RWPE1 (cell line): ENCODE results near the gene CCDC17.

Experiments
- CTCF ChIA-PET: fragments of 350-600 bp; sonication (Branson Sonifier 250); formaldehyde crosslinking; extraction: SDS; loops from one replicate; lab custom pipeline; 2021; lab: Yijun Ruan, JAX
- POLR2A ChIA-PET: fragments of 400-600 bp; formaldehyde crosslinking; extraction: SDS; loops from one replicate; lab custom pipeline; 2020; ENCODE audit warnings: antibody characterized with exemption; ENCODE audit not compliant: low non-redundant PET; lab: Yijun Ruan, JAX
- DNase-seq: peaks from one replicate; pipeline ENCODE4 v3.0.0; 2012; ENCODE audit warnings: low spot score
- H3K27ac ChIP-seq: fragments of 450-650 bp; 2 replicates; pipeline ENCODE4 v1.5.1; 2017
- CTCF ChIP-seq: fragments of 450-650 bp; conservative IDR thresholded peaks from 2 replicates; pipeline ENCODE4 v1.5.1; 2017; ENCODE audit warnings: low read depth, mild to moderate bottlenecking

Gene CCDC17

GRCh38 chr1:45660336-45660735 is 36.5 kb upstream of the CCDC17 start:
- no peak overlapping the region for H3K27ac ChIP-seq
- ChIA-PET POLR2A (no interaction called here), CTCF (no interaction called here)
- no peak for TF ChIP-seq CTCF
- DNase-seq = no peak

GRCh38 chr1:45659222-45659621 is 35.4 kb upstream of the CCDC17 start:
- ChIA-PET CTCF (interaction anchor here (0.5 kb wide), 1 partner anchor 21 kb away, joined by 3 read pairs; no protein-coding TSS in a partner anchor), POLR2A (no interaction called here)

DNA sequence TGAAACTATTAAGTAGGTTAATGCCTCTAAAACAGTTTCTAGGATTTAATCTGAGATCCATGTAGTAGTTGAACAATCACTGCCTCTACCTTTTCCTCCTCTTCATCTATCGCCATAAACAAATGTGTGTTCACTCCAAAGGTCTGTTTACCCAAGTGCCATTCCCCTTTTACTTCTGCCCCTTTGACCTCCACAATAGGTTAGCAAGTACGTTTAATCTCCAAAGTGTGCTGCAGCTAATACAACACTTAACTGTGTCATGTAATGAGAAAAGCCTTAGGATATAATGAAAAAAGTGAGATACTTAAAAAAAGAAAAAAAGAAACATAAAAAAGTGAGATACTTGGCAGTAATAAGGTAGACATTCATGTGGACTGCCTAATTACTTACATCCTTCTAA is 34.3 kb upstream of the CCDC17 start:
- DNase-seq = no peak
- ChIA-PET CTCF (no interaction called here), POLR2A (interaction anchor here (0.6 kb wide), 1 partner anchor 116 kb away, joined by 5 read pairs; no protein-coding TSS in a partner anchor)
- no peak for TF ChIP-seq CTCF
- H3K27ac ChIP-seq = no peak overlapping the region

More at GRCh38 chr1:45659222-45659621, 35.4 kb upstream of the CCDC17 start:
- no peak overlapping the region for H3K27ac ChIP-seq
- no peak for TF ChIP-seq CTCF
- DNase-seq = no peak

DNA sequence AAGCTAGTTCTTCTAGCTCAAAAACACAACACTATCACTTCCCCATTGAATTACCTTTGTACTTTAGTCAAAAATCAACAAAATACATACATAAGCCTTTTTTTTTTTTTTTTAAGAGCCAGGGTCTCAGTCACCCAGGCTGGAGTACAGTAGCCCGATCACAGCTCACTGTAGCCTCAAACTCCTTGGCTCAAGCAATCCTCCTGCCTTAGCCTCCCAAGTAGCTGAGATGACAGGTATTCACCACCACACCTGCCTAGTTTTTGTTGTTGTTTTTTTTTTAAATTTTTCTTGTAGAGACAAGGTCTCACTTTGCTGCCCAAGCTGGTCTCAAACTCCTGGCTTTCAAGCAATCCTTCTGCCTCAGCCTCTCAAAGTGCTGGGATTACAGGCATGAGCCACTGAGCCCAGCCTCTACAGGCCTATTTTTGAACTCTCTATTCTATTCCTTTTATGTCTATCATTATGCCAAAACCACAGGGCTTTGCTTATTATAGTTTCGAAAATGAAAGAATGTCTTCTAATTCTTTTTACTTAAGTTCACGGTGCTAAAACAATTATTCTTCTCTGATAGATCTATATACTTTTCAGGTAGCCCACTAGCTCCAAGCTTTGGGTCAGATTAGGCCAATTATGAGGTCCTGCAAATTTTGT is 32.8 kb upstream of the CCDC17 start:
- no peak overlapping the region for H3K27ac ChIP-seq
- DNase-seq = no peak
- TF ChIP-seq CTCF = no peak
- CTCF ChIA-PET = interaction anchor here (0.6 kb wide), 1 partner anchor 171 kb away, joined by 5 read pairs; no protein-coding TSS in a partner anchor
- POLR2A ChIA-PET = interaction anchor here (0.6 to 0.7 kb wide), 2 partner anchors 9 to 10 kb away, joined by 4 to 6 read pairs; no protein-coding TSS in a partner anchor

- no peak for TF ChIP-seq CTCF
- DNase-seq = no peak
- ChIA-PET POLR2A (interaction anchor here (0.5 kb wide), 1 partner anchor 34 kb away, joined by 8 read pairs; no protein-coding TSS in a partner anchor), CTCF (no interaction called here)
- H3K27ac ChIP-seq = no peak overlapping the region
Observed at GRCh38 chr1:45654540-45655280, 30.9 kb upstream of the CCDC17 start.

GRCh38 chr1:45647248-45648021 is 23.6 kb upstream of the CCDC17 start:
- ChIA-PET POLR2A (interaction anchor here (0.6 kb wide), 1 partner anchor 9 kb away, joined by 6 read pairs; no protein-coding TSS in a partner anchor), CTCF (no interaction called here)
- no peak overlapping the region for H3K27ac ChIP-seq
- no peak for TF ChIP-seq CTCF
- no peak for DNase-seq
